Smooth muscle cell of the brain vasculature (primary cell): ENCODE results near the gene NFATC2IP.
"Not testable (repeated sequence)": the region's sequence is repeated elsewhere in the genome, so short reads cannot be mapped to it uniquely, and the experiment has no call there.

Experiments used
- DNase-seq: peaks from one replicate; pipeline ENCODE4 v3.0.0-alpha.2; 2012; ENCODE audit warnings: low read depth, low spot score

NFATC2IP gene

DNA sequence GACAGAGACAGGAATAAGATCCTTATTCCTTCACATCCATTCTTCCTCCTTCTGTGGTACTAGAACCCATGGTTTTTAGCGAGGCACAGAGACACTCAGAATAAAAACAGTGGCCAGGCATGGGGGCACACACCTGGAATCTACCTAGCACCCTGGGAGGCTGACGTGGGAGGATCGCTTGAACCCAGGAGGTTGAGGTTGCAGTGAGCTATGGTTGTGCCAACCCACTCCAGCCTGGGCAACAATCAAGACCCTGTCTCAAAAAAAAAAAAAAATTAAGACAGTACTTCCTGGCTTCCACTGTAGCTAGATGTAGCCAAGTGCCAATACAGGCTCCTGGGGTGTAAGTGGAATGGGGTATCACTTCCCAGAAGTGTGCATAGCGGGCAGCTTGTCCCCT lies 16.4 kb downstream of the NFATC2IP start:
- no peak for DNase-seq

DNA sequence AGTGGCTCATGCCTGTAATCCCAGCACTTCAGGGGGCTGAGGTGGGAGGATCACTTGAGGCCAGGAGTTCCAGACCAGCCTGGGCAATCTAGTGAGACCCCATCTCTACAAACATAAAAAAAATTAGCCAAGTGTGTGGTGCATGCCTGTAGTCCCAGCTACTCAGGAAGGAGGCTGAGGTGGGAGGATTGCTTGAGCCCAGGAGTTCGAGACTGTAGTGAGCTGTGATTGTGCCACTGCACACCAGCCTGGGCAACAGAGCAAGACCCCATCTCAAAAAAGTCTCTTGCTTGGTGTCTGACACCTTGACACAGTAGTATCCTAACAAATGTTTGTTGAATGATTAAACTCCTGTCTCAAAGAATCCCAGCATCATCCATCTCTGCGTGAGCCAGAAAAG lies 19.0 kb downstream of the NFATC2IP start:
- not testable (repeated sequence) for DNase-seq

DNA sequence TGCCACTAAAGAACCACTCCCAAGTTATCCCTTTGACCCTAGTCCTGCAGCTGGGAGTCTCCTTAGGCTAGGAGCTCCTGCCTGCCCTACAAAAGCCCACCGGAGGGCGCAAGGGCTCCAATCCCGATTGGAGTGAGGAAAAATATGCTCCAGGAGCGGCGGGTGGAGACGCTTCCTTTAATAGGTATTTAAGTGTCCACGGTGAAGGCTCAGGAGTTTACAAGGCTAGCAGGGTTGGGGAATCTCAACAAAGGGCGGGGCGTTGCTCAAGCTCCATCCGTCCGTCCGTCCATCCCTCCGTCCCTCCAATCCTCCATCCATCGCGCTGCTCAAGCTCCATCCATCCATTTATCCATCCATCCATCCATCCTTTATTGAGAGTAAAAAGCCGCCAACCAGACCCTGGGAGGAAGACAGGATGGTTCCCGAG lies 23.3 kb downstream of the NFATC2IP start:
- DNase-seq, result peak; percentile 46

DNA sequence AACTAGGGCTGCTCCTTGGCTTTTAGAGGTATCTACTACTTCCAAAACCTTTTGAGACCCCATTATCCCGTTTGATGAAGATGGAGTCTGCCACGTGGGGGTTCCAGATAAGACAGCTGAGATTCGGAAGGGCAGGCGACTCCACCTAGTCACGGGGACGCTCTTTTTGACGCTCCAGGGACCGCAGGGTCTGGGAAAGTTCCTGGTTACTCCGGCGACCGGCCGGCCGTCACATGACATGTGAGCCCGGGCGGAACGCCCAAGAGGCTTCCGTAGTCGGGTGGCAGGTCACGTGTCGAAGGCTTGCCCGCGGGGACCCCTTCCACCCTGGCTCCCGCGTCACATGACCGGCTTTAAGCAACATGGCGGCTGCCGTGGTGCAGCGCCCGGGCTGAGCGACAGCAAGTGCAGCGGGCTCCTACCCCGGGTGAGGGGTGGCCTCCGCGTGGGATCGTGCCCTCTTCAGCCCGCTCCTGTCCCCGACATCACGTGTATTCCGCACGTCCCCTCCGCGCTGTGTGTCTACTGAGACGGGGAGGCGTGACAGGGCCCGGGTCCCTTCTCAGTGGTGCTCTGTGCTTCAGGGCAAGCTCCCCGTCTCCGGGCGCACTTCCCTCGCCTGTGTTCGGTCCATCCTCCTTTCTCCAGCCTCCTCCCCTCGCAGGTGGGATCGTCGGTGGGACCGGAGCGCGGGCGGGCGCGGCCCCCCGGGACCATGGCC lies 23.9 kb downstream of the NFATC2IP start, which contains the start of gene SPNS1:
TSS of gene SPNS1 (plus strand) at position 342 of the 721 bp plus-strand sequence. CDS start at position 716, 374 bp downstream.
- peak; percentile 93 for DNase-seq

DNA sequence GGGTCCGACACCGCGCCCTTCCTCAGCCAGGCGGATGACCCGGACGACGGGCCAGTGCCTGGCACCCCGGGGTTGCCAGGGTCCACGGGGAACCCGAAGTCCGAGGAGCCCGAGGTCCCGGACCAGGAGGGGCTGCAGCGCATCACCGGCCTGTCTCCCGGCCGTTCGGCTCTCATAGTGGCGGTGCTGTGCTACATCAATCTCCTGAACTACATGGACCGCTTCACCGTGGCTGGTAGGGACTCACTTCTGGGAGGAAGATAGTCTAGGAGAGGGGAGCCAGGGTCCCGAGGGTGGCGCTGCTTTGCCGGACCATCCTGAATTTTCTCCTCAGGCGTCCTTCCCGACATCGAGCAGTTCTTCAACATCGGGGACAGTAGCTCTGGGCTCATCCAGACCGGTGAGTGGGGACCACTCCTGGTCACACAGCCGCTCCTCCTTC lies 24.4 kb downstream of the NFATC2IP start:
- no peak for DNase-seq

DNA sequence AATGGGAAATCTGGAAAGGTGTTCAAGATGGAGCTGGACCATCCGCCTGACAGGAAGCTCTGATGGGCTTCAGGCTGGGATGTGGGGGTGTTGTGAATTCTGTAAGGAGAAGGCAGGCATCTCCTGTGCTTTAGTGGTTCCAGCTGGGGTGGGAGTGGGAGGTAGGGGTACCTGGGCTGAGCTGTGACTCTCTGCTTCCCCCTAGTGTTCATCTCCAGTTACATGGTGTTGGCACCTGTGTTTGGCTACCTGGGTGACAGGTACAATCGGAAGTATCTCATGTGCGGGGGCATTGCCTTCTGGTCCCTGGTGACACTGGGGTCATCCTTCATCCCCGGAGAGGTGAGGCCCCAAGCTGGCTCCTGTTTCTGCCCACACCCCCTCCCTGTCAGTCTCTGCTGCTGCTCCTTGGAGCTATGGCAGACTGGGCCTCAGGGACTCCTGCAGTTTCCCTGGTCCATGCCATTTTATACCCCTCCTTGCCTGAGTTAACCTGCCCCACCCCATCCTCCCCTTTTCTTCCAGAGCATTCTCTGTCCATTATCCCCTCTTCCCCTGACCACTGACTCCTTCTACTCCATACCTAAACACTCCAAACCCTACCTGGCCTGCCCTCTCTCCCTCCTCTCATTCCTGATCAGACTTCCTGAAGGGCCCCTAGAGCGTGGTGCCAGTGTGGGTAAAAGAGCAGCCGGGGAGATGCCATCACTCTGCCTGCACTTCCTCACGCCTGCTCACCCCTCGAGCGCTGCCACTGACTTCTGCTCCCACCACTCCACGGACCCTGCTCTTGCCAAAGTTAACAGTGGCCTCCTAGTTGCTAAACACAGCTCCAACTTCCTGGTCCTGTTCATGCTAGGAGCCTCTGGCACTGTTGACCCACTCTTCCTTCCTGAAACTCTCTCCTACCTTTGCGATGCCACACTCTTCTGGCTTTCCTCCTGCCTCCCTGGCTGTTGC lies 27.2 kb downstream of the NFATC2IP start:
- DNase-seq, result no peak

DNA sequence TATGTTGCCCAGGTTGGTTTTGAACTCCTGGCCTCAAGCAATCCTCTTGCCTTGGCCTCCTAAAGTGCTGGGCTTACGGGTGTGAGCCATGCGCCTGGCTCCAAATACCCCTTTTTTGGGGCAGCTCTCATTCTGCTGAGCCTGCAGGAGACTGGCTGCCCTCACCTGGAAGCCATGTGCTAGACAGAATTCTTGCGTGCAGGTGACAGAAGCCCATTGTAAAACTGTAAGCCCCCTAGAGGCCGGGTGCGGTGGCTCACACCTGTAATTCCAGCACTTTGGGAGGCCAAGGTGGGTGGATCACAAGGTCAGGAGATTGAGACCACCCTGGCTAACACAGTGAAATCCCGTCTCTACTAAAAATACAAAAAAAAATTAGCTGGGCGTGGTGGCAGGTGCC lies 29.6 kb downstream of the NFATC2IP start:
- DNase-seq, result not testable (repeated sequence)

DNA sequence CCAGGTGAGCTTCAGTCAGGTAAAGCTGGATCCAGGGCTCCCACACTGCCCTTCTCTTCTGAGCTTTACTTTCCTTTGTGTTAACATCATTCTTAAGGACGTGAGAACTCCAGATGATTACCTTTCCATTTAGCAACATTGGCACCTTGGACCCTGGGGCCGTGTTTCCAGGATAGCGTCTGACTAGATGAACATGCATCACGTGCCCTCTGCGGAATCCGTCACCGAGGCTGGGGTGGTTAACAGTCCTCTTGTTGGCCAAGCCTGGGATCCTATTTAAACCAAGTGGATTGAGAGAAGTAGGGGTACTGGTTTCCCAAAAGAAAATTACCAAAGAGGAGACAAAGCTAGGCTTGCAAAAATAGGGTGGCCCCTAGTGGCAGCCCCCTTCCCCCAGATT lies 30.2 kb downstream of the NFATC2IP start:
- DNase-seq, result no peak

DNA sequence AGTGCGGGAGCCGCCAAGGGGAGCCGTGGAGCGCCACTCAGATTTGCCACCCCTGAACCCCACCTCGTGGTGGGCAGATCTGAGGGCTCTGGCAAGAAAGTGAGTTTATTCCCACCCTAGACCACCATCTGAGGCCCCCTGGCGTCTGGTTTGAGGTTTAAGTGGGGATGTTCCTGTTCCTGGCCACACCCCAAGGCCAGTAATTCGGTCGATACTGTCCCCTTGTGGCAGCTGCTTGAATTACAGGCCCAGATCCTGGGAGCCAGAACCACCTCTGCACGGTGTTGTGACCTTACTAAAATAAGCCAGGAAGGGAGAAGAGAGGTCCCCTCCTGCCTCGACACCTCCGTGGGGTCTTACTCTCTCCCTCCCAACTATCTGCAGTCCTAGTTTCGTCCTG lies 30.8 kb downstream of the NFATC2IP start:
- DNase-seq, result no peak

DNA sequence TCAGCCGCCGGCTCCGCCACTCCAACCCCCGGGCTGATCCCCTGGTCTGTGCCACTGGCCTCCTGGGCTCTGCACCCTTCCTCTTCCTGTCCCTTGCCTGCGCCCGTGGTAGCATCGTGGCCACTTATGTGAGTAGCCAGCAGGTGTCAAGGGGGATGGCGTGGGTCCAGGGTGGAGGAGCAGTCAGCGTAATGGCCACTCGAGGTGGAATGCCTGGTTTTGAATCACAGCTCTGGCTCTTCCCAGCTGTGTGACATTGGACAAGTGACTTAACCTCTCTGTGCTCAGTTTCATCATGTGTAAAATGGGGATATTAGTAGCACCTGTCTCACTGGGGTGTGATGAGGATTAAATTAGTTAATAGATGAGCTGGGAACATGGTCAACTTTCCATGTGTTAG lies 31.7 kb downstream of the NFATC2IP start:
- no peak for DNase-seq

DNA sequence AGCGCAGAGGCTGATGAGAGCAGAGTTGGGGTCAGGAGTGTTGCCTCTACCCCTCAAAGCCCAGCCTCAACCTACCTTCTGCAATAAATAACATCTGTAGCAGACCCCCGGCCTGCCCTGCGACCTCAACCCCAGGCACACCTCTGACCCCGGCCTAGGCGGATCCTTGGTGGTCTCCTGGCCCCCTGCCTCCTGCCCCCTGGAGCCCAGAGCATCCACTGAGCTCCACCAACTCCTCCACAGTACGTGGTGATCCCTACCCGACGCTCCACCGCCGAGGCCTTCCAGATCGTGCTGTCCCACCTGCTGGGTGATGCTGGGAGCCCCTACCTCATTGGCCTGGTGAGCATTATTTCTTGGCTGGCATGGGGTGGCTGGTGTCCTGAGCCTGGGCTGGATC lies 32.2 kb downstream of the NFATC2IP start:
- DNase-seq, result no peak

DNA sequence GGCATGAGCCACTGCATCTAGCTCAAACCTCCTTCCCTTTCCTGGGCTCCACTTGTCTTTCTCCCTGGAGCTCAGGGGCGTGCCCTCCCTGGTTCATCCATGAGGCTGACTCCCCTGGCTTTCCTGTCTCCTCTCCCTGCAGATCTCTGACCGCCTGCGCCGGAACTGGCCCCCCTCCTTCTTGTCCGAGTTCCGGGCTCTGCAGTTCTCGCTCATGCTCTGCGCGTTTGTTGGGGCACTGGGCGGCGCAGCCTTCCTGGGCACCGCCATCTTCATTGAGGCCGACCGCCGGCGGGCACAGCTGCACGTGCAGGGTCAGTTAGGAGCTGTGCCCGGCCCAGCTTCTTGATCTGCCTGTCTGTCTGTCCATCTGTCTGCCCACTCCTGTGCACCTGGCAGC lies 32.9 kb downstream of the NFATC2IP start:
- no peak for DNase-seq

DNA sequence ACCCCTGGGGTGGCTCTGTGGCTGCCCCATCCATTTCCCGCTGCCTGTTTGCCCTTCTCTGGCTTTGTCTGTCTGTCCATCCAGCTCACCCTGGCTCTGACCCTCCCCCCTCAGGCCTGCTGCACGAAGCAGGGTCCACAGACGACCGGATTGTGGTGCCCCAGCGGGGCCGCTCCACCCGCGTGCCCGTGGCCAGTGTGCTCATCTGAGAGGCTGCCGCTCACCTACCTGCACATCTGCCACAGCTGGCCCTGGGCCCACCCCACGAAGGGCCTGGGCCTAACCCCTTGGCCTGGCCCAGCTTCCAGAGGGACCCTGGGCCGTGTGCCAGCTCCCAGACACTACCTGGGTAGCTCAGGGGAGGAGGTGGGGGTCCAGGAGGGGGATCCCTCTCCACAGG lies 33.4 kb downstream of the NFATC2IP start:
- DNase-seq, result no peak

DNA sequence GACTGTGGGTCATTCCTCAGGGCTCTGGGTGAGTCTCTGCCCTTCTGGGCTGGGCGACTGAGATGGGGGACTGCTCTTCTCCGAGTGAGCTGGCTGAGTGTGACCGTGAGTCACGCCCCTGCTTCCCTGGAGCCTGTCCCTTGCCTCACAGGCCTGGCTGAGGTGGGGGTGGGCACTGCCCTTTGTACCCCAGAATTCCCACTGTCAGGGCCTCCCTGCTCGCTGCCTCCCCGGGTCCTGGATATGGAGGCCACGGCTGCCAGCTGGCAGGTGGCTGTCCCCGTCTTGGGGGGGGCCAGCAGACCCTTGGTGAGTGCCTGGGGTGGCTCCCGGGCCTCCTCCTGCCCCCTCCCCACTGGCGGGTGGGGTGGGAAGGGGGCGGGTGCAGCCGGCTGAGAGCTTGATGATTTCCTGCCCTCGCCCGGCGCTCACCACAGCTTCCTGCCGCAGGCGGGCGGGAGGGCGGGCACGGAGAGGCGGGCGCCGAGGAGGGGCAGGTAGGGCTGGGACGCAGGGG lies 33.9 kb downstream of the NFATC2IP start, which contains the start of gene LAT:
TSS of gene LAT (plus strand) at position 434 of the 517 bp plus-strand sequence. CDS start 366 bp downstream, outside the sequence.
- DNase-seq, result no peak

DNA sequence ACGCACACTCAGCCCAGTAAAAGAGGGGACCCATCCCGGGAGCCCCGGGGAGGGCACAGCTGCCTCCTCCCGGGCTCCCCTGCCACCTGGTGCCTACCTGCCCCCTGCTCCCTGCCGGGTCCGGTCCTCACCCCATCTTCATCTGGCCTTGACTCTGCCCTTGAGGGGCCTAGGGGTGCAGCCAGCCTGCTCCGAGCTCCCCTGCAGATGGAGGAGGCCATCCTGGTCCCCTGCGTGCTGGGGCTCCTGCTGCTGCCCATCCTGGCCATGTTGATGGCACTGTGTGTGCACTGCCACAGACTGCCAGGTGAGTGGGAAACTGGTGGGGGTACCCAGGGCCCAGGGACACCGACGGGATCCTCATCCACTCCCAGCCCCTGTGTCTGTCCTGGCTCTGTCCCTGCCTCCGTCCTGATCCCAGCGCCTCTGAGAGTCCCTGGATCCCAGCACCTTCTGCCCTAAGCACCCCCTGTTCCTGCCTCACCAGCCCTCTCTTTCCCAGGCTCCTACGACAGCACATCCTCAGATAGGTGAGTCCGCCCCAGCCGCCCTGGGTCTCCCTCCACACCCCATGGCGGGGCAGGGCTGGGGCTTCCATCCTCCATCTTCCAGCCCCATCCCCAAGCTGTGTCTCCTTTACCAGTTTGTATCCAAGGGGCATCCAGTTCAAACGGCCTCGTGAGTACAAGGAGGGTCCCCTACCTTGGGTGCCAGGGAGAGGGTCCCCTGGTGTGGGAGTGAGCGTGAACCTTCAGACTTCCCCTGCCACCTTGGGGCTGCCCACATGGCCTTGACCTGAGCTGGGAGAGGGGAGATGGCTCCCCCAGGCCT lies 34.7 kb downstream of the NFATC2IP start:
- DNase-seq, result no peak

DNA sequence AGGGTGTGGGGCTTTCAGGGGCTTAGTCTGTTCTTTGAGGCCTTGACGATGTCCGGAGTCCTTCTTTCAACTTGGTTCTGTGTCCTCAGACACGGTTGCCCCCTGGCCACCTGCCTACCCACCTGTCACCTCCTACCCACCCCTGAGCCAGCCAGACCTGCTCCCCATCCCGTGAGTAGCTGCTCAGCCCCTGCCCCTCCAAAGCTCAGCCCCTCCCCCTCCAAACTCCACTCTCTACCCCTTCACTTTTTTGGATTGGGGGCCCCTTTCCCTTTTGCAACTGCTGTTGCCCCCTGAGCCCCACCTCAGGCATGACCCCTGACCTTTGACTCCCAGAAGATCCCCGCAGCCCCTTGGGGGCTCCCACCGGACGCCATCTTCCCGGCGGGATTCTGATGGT lies 35.3 kb downstream of the NFATC2IP start:
- no peak for DNase-seq

DNA sequence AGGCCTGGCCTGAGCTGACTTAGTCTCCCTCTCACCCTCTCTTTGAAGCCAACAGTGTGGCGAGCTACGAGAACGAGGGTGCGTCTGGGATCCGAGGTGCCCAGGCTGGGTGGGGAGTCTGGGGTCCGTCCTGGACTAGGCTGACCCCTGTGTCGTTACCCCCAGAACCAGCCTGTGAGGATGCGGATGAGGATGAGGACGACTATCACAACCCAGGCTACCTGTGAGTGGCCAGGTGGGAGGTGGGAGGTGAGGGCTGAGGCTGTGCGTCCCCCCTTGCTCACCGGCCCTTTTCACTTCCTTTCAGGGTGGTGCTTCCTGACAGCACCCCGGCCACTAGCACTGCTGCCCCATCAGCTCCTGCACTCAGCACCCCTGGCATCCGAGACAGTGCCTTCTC lies 35.8 kb downstream of the NFATC2IP start:
- no peak for DNase-seq

DNA sequence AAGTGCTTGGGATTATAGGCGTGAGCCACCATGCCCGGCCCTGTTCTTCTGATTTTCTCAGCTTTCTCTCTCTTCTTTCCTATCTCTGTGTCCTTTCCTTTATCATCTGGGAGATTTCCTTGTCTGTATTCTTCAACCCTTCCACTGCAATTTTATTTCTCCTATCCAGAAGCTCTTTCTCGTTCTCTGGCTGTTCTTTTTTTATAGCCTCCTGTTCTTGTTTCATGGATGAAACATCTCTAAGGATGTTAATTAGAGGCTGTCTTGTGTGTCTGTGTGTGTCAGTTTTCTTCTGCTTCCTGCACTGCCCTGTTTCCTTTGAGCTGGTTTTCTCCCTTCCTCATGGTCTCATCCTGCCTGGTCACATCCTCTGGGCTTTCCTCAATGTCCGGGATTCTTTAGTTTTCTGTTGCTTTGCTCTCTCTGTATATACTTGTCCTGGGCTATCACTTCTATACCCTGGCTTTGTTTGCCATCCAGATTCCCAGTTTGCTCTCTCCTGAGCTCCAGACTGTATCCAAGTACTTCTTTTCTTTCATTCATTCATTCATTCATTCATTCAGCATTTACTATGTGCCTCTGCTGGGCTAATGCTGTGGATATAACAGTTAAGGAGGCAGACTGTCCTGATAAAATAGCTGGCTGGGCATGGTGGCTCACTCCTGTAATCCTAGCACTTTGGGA lies 36.6 kb downstream of the NFATC2IP start:
- no peak for DNase-seq

DNA sequence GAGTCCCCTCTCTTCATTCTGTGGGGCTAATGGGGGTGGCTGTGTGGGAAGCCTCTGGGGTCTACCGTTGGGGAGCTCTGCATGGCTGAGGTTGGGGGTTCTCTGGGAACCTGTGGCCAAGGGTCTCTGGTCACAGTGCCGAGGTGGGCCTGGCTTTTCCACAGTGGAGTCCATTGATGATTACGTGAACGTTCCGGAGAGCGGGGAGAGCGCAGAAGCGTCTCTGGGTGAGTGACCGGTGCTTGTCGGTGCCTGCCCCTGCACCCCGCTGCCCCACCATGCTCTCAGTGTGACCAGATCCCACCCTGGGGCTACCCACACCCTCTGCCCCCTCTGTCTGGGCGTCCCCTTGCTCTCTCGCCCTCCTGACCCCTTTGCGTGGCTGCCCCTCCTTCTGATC lies 38.6 kb downstream of the NFATC2IP start:
- DNase-seq, result no peak

DNA sequence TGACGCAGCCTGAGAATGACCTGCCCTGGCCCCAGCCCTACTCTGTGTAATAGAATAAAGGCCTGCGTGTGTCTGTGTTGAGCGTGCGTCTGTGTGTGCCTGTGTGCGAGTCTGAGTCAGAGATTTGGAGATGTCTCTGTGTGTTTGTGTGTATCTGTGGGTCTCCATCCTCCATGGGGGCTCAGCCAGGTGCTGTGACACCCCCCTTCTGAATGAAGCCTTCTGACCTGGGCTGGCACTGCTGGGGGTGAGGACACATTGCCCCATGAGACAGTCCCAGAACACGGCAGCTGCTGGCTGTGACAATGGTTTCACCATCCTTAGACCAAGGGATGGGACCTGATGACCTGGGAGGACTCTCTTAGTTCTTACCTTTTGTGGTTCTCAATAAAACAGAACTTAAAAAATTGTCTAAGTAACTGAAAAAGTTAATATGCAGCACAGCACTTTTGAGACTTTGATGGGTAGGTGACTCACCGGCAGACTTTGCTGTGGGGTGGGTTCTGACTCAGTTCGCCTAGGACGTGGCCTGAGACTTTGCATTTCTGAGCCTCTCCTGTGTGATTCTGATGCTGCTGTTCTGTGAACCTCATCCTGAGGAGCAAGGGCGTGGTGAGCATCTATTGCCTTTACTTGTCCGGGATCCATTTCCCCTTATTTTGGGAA lies 39.8 kb downstream of the NFATC2IP start:
- no peak for DNase-seq
